HEK293T (cell line): ENCODE measurements around the gene CLPSL1.

Source experiments
- FOXK2 ChIP-seq: fragments of 450-650 bp; IDR thresholded peaks from 2 replicates; pipeline ENCODE4 v1.6.1; 2016; ENCODE audit warnings: mild to moderate bottlenecking
- HDGF ChIP-seq: fragments of 450-650 bp; IDR thresholded peaks from 2 replicates; pipeline ENCODE4 v1.6.1; 2017; ENCODE audit warnings: antibody characterized with exemption, borderline replicate concordance
- NFRKB ChIP-seq: fragments of 450-650 bp; IDR thresholded peaks from 2 replicates; pipeline ENCODE4 v1.6.1; 2016; ENCODE audit warnings: mild to moderate bottlenecking, moderate library complexity
- SUZ12 ChIP-seq: fragments of 450-650 bp; IDR thresholded peaks from 2 replicates; pipeline ENCODE4 v1.6.1; 2016; ENCODE audit warnings: mild to moderate bottlenecking
- TARDBP ChIP-seq: fragments of 450-650 bp; IDR thresholded peaks from 2 replicates; pipeline ENCODE4 v1.6.1; 2016
- TF ChIP-seq, protein P1 (sequence below): fragments of 450-650 bp; IDR thresholded peaks from 2 replicates; pipeline ENCODE4 v1.6.1; 2016

GRCh38 chr6:35782424-35782823, 1.6 kb downstream of the CLPSL1 start:
- TF ChIP-seq FOXK2 (no peak), TARDBP (no peak), HDGF (no peak), NFRKB (no peak), SUZ12 (no peak)
- TF ChIP-seq, protein P1, sequence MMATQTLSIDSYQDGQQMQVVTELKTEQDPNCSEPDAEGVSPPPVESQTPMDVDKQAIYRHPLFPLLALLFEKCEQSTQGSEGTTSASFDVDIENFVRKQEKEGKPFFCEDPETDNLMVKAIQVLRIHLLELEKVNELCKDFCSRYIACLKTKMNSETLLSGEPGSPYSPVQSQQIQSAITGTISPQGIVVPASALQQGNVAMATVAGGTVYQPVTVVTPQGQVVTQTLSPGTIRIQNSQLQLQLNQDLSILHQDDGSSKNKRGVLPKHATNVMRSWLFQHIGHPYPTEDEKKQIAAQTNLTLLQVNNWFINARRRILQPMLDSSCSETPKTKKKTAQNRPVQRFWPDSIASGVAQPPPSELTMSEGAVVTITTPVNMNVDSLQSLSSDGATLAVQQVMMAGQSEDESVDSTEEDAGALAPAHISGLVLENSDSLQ = no peak
